PC-3 (cell line): ENCODE data around the gene ZNF138. TPM values are rescaled to one million over a fixed set of nuclear protein-coding genes. Genes with fewer than 3 reads are reported as not detected.

Experiments used
- ATAC-seq: fragments of 200-7000 bp; cut with Tn5 transposase; 2 replicates; pipeline ENCODE4 v1.9.1; 2020; ENCODE audit warnings: mild to moderate bottlenecking, moderate library complexity
- BruUV-seq: library from RNA; stranded (reverse); fragments of 400-500 nt; replicated peaks from 2 replicates; lab custom pipeline; 2021; lab: Mats Ljungman, UMichigan
- CTCF ChIA-PET: fragments of 300-600 bp; sonication (Branson Sonifier 250); formaldehyde crosslinking; loops from one replicate; lab custom pipeline; 2022; ENCODE audit warnings: antibody characterized with exemption; lab: Charles Lee
- POLR2A ChIA-PET: fragments of 300-600 bp; sonication (Branson Sonifier 250); formaldehyde crosslinking; loops from one replicate; lab custom pipeline; 2022; ENCODE audit warnings: antibody characterized with exemption; ENCODE audit not compliant: unreplicated experiment; lab: Charles Lee
- DNase-seq: peaks from one replicate; pipeline ENCODE4 v3.0.0-alpha.2; 2015
- H2AFZ ChIP-seq: fragments of 300-600 bp; sonication (generic); 2 replicates; pipeline ENCODE4 v1.6.0; 2016; ENCODE audit warnings: antibody characterized with exemption, low read length
- H3F3A ChIP-seq: fragments of 300-600 bp; sonication (generic); one replicate; pipeline ENCODE4 v1.6.0; 2017; ENCODE audit warnings: antibody characterized with exemption, low read length, control low read depth, mild to moderate bottlenecking; ENCODE audit not compliant: unreplicated experiment
- H3K27ac ChIP-seq: fragments of 300-600 bp; sonication (generic); 2 replicates; pipeline ENCODE4 v1.5.1; 2016; ENCODE audit warnings: mild to moderate bottlenecking, low read length
- H3K27me3 ChIP-seq: fragments of 300-600 bp; sonication (generic); 2 replicates; pipeline ENCODE4 v1.6.1; 2016; ENCODE audit warnings: low read length, mixed read lengths
- H3K36me3 ChIP-seq: fragments of 300-600 bp; sonication (generic); 2 replicates; pipeline ENCODE4 v1.6.1; 2016; ENCODE audit warnings: low read depth, mixed run types, low read length, mixed read lengths
- H3K4me1 ChIP-seq: fragments of 300-600 bp; sonication (generic); 2 replicates; pipeline ENCODE4 v1.5.1; 2016; ENCODE audit warnings: low read length; ENCODE audit not compliant: insufficient read depth
- H3K4me2 ChIP-seq: fragments of 300-600 bp; sonication (generic); 2 replicates; pipeline ENCODE4 v1.6.0; 2016; ENCODE audit warnings: low read length
- H3K4me3 ChIP-seq: fragments of 300-600 bp; sonication (generic); 2 replicates; pipeline ENCODE4 v1.5.1; 2016; ENCODE audit warnings: mild to moderate bottlenecking, low read length, mixed read lengths
- H3K79me2 ChIP-seq: fragments of 300-600 bp; sonication (generic); 2 replicates; pipeline ENCODE4 v1.6.1; 2017; ENCODE audit warnings: low read length, mixed read lengths
- H3K9ac ChIP-seq: fragments of 300-600 bp; sonication (generic); 2 replicates; pipeline ENCODE4 v1.6.0; 2016; ENCODE audit warnings: mild to moderate bottlenecking, low read length
- H3K9me2 ChIP-seq: fragments of 300-600 bp; sonication (generic); replicated peaks from 2 replicates; pipeline ENCODE4 v1.6.1; 2016; ENCODE audit warnings: mixed run types, low read length, mixed read lengths
- H3K9me3 ChIP-seq: fragments of 300-600 bp; sonication (generic); 2 replicates; pipeline ENCODE4 v1.6.1; 2016; ENCODE audit warnings: low read length, mixed read lengths
- H4K20me1 ChIP-seq: fragments of 300-600 bp; sonication (generic); 2 replicates; pipeline ENCODE4 v1.6.1; 2016; ENCODE audit warnings: low read length, mixed read lengths
- EZH2 ChIP-seq: fragments of 300-600 bp; sonication (generic); IDR thresholded peaks from one replicate; pipeline ENCODE4 v1.6.1; 2017; ENCODE audit warnings: antibody characterized with exemption, mild to moderate bottlenecking, low read length; ENCODE audit not compliant: unreplicated experiment
- EZH2phosphoT487 ChIP-seq: fragments of 300-600 bp; sonication (generic); IDR thresholded peaks from 2 replicates; pipeline ENCODE4 v1.6.1; 2018; ENCODE audit warnings: mild to moderate bottlenecking, antibody characterized with exemption, low read length, borderline replicate concordance
- intact Hi-C: fragments of 100-400 bp; cut with micrococcal nuclease; formaldehyde crosslinking; loops from 2 replicates; pipeline ENCODE4 v1.9.0; 2023
- total RNA-seq: library from RNA; depleted of rRNA; stranded (reverse); fragments of >200 nt; gene quantifications from 2 replicates; pipeline ENCODE4 v1.2.3, GENCODE V29; 2014
- TF ChIP-seq, protein P1 (sequence below): fragments of 300-600 bp; sonication (generic); conservative IDR thresholded peaks from 2 replicates; pipeline ENCODE4 v1.5.1; 2017; ENCODE audit warnings: antibody characterized with exemption, low read depth, mild to moderate bottlenecking, low read length

Gene ZNF138
- total RNA-seq, 1 experiment from 2014 or later: 10.9 TPM

DNA sequence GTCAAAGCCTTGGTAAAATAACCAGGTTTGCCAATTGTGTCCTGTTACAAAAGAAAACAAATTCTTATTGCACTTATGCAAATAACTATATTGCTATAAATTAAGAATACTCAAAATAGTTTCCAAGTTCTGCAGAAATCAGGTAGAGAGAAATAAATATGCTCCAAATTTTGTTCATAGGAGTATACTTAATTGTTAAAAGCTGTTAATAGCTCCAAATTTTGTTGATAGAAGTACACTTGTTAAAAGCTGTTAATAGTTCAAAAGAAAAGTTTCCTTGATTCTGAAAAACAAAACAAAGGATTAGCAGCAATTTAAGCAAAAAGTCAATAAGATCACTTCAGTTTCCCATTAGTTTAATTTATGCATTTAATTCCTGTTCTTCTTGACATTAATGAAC, 46.4 kb upstream of the ZNF138 start:
- ChIA-PET POLR2A (no interaction called here), CTCF (no interaction called here)
- Histone ChIP-seq H3K27ac (no peak overlapping the region), H4K20me1 (no peaks in the 10 kb centered on the region), H3K79me2 (no peaks in the 10 kb centered on the region), H3K4me1 (no peaks in the 10 kb centered on the region), H3K9me2 (no peaks in the 10 kb centered on the region), H3K4me3 (no peak overlapping the region), H3K9ac (no peak overlapping the region), H3K27me3 (no peaks in the 10 kb centered on the region), H3K4me2 (no peak overlapping the region), H3K36me3 (no peaks in the 10 kb centered on the region), H3F3A (no peaks in the 10 kb centered on the region), H3K9me3 (0 out of 2 replicates have a peak, but pooled peaks cover 3% of the 10 kb centered on the region), H2AFZ (no peak overlapping the region)
- no TSS peak for BruUV-seq
- ATAC-seq (no peak), DNase-seq (no peak)
- intact Hi-C loops: no loop called here
- TF ChIP-seq, protein P1, sequence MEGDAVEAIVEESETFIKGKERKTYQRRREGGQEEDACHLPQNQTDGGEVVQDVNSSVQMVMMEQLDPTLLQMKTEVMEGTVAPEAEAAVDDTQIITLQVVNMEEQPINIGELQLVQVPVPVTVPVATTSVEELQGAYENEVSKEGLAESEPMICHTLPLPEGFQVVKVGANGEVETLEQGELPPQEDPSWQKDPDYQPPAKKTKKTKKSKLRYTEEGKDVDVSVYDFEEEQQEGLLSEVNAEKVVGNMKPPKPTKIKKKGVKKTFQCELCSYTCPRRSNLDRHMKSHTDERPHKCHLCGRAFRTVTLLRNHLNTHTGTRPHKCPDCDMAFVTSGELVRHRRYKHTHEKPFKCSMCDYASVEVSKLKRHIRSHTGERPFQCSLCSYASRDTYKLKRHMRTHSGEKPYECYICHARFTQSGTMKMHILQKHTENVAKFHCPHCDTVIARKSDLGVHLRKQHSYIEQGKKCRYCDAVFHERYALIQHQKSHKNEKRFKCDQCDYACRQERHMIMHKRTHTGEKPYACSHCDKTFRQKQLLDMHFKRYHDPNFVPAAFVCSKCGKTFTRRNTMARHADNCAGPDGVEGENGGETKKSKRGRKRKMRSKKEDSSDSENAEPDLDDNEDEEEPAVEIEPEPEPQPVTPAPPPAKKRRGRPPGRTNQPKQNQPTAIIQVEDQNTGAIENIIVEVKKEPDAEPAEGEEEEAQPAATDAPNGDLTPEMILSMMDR: no peak
- no peak for TF ChIP-seq EZH2

DNA sequence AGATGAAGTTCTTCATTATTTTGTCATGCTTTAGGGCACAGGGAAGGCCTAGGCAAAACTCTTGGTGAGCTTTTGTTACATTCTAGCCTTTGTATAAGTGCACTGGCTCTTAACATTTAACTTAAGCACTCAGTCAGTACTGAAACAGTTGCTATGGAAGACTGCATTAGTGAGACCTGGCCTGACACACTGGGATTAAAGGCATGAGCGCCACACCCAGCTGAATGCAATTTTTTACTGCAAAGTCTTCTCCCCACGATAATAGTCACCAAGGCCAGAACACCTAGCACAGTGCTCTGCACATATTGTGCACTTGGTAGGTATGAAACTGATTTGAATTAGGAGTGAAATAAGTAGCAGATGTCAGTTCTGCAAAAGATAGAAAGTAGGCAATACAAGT, 41.2 kb upstream of the ZNF138 start:
- H3K9me3 ChIP-seq: 0 out of 2 replicates have a peak, but pooled peaks cover 3% of the 10 kb centered on the region
- no peak for DNase-seq
- no peaks in the 10 kb centered on the region for H3K9me2 ChIP-seq
- no TSS peak for BruUV-seq
- H3K27ac ChIP-seq: no peak overlapping the region
- H4K20me1 ChIP-seq: no peaks in the 10 kb centered on the region
- no peak overlapping the region for H3K4me3 ChIP-seq
- no peaks in the 10 kb centered on the region for H3K27me3 ChIP-seq
- H2AFZ ChIP-seq: no peak overlapping the region
- ChIA-PET POLR2A (no interaction called here), CTCF (no interaction called here)
- H3K36me3 ChIP-seq: no peaks in the 10 kb centered on the region
- H3K79me2 ChIP-seq: no peaks in the 10 kb centered on the region
- intact Hi-C loops: no loop called here
- H3K4me1 ChIP-seq: no peaks in the 10 kb centered on the region
- H3F3A ChIP-seq: no peaks in the 10 kb centered on the region
- no peak overlapping the region for H3K9ac ChIP-seq
- no peak for TF ChIP-seq EZH2
- TF ChIP-seq, protein P1: no peak
- TF ChIP-seq EZH2phosphoT487: no peak
- ATAC-seq: no peak
- H3K4me2 ChIP-seq: no peak overlapping the region

DNA sequence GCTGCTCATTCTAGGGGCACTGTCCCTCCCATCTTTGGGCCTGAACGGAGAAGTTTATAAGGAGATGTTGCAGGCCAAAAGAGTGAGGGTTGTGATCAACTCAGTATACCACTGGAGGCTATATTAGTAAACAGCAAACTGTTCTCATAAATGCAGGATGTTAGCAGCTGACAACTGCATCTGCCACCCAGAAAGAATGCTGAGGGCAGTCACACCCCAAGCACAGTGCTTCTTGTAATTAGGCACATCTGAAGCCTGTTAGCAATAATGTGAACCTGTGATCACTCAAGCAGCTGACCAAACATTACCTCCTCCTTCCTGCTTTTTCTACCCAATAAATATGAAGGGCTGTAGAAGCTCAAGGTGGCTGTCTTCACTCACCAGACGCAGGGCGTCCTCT, 38.4 kb upstream of the ZNF138 start:
- no peak for DNase-seq
- ChIA-PET CTCF (no interaction called here), POLR2A (no interaction called here)
- no TSS peak for BruUV-seq
- no peaks in the 10 kb centered on the region for H3K27me3 ChIP-seq
- no peaks in the 10 kb centered on the region for H3K79me2 ChIP-seq
- H3K4me2 ChIP-seq: no peak overlapping the region
- no peak overlapping the region for H3K27ac ChIP-seq
- H2AFZ ChIP-seq: no peak overlapping the region
- TF ChIP-seq, protein P1: no peak
- no peak for TF ChIP-seq EZH2phosphoT487
- TF ChIP-seq EZH2: no peak
- no peaks in the 10 kb centered on the region for H3K9me2 ChIP-seq
- intact Hi-C loops: no loop called here
- no peaks in the 10 kb centered on the region for H3F3A ChIP-seq
- no peaks in the 10 kb centered on the region for H3K4me1 ChIP-seq
- no peak overlapping the region for H3K9ac ChIP-seq
- no peaks in the 10 kb centered on the region for H3K9me3 ChIP-seq
- ATAC-seq: no peak
- no peaks in the 10 kb centered on the region for H3K36me3 ChIP-seq
- no peak overlapping the region for H3K4me3 ChIP-seq
- no peaks in the 10 kb centered on the region for H4K20me1 ChIP-seq
